Measurements from ENCODE around the gene CASZ1.

- TF ChIP-seq ZNF318 (IDR thresholded peaks at IDR 0.05; ENCODE audit: borderline replicate concordance in 1 of 2, low read depth in 1 of 2) (no peak), JUND (IDR thresholded peaks at IDR 0.05; ENCODE audit: borderline replicate concordance, low read depth, low read length) (no peak), JUND (tag; IDR thresholded peaks at IDR 0.05; ENCODE audit: borderline replicate concordance, low read depth, low read length) (no peak), NCOA1 (IDR thresholded peaks at IDR 0.05; ENCODE audit: low read depth) (no peak), IRF2 (CRISPR knock-in tag; IDR thresholded peaks at IDR 0.05) (no peak), GABPA (tag; conservative IDR thresholded peaks at IDR 0.05; ENCODE audit: low read depth) (no peak), SRF (CRISPR knock-in tag; IDR thresholded peaks at IDR 0.05) (no peak), PHF8 (IDR thresholded peaks at IDR 0.05; ENCODE audit: borderline replicate concordance, low read length) (no peak), ADNP (tag; IDR thresholded peaks at IDR 0.05) (no peak), ZFX (CRISPR knock-in tag; IDR thresholded peaks at IDR 0.05) (no peak)
- TF ChIP-seq, protein P1, sequence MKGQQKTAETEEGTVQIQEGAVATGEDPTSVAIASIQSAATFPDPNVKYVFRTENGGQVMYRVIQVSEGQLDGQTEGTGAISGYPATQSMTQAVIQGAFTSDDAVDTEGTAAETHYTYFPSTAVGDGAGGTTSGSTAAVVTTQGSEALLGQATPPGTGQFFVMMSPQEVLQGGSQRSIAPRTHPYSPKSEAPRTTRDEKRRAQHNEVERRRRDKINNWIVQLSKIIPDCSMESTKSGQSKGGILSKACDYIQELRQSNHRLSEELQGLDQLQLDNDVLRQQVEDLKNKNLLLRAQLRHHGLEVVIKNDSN (CRISPR knock-in tag; IDR thresholded peaks at IDR 0.05): no peak
These were observed 33.6 kb upstream of the CASZ1 start for GRCh38 chr1:10829965-10830515.
